Esophagus squamous epithelium (tissue), 4 donors: ENCODE data around the gene SCGB3A1.

ENCODE experiments used
- CTCF ChIP-seq, 6 experiments: fragments of 450-650 bp in 4 of 6; fragments of 200-600 bp in 2 of 6; sonication (generic) in 2 of 6; IDR thresholded peaks; one replicate each; pipeline ENCODE4 v1.5.1; 2016 to 2019; ENCODE audit warnings: antibody characterized with exemption in 6 of 6, mild to moderate bottlenecking in 4 of 6, moderate library complexity in 4 of 6
- POLR2A ChIP-seq, 4 donors: fragments of 450-650 bp; IDR thresholded peaks; one replicate each; pipeline ENCODE4 v1.6.1; 2017; ENCODE audit warnings: antibody characterized with exemption in 4 of 4, mild to moderate bottlenecking in 4 of 4, moderate library complexity in 3 of 4

DNA sequence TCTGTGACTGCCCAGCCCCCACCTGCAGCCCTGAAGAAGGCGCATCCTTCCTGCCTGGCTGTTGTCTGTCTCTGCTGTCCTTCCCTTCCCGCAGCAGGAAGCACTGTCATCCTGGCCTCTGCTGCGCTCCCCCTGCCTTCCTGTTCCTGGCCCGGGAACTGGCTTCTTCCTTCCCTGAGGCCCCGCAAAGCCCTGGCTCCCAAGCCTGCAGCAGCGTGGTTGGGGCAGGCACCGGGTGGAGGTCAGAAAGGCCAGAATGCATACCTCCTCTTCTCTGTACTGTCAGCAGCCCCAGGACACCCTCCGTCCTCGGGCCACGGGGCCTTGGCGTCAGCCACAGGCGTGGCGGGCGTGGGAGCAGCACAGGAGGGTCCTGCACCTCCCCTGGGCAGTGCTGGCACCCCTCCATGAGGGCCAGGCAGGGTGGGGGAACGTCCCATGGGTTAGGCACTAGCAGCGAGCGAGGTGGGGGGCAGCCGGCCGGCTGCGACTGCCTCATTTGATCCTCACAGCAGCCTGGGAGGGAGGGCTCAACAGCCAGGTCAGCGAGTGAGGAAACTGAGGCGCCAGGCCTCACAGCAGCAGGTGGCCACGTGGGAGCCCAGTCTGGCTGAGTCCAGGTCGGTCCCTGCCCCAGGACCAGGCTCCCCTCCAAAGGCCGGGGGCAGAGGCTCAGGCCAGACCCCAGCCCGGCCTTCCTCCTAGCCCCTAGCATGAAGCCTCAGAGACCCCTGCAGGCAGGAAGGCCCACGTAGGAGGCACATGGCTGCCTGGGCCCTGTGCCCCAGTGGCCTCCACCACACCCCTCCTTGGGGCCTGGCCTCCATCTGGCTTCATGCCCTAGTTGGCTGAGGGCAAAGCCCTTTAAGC lies 48.7 kb upstream of the SCGB3A1 start:
- TF ChIP-seq CTCF (IDR thresholded peaks at IDR 0.05) (no peak), POLR2A (IDR thresholded peaks at IDR 0.05) (no peak)
